ENCODE results near the gene IQSEC1.
A peak's percentile ranks its signal among the peaks of the same experiment; 100 is the strongest.

IQSEC1 gene

GRCh38 chr3:12963231-12963896 lies 109.9 kb downstream of the IQSEC1 start:
- Histone ChIP-seq H3K27me3 (ENCODE audit: low read depth, low read length) (no peaks in the 10 kb centered on the region), H3K9me3 (ENCODE audit: control insufficient read depth in 1 of 2, low read length in 2 of 2) (no peaks in the 10 kb centered on the region), H3K36me3 (ENCODE audit: control insufficient read depth in 1 of 2, insufficient read depth in 2 of 2, low read length in 2 of 2) (no peaks in the 10 kb centered on the region), H3K4me3 (ENCODE audit: low read depth in 1 of 2, low read length in 2 of 2) (no peak overlapping the region), H3K27ac (ENCODE audit: low read length) (no peak overlapping the region), H3K4me1 (ENCODE audit: control insufficient read depth in 1 of 2, insufficient read depth in 2 of 2, low read length in 2 of 2) (peaks cover 24 to 82% of the 10 kb centered on the region in 2 donors)

- no peak overlapping the region for H3K27ac ChIP-seq (ENCODE audit: low read length)
- no peak overlapping the region for H3K4me3 ChIP-seq (ENCODE audit: low read depth in 1 of 2, low read length in 2 of 2)
- H3K4me1 ChIP-seq (ENCODE audit: control insufficient read depth in 1 of 2, insufficient read depth in 2 of 2, low read length in 2 of 2), result peaks cover 29 to 87% of the 10 kb centered on the region in 2 donors
- H3K27me3 ChIP-seq (ENCODE audit: low read depth, low read length), result no peaks in the 10 kb centered on the region
- H3K36me3 ChIP-seq (ENCODE audit: control insufficient read depth in 1 of 2, insufficient read depth in 2 of 2, low read length in 2 of 2), result no peaks in the 10 kb centered on the region
- H3K9me3 ChIP-seq (ENCODE audit: control insufficient read depth in 1 of 2, low read length in 2 of 2), result no peaks in the 10 kb centered on the region
These were observed 110.9 kb downstream of the IQSEC1 start for GRCh38 chr3:12962292-12962691.

GRCh38 chr3:12961697-12962036 lies 111.6 kb downstream of the IQSEC1 start:
- Histone ChIP-seq H3K9me3 (ENCODE audit: control insufficient read depth in 1 of 2, low read length in 2 of 2) (no peaks in the 10 kb centered on the region), H3K4me1 (ENCODE audit: control insufficient read depth in 1 of 2, insufficient read depth in 2 of 2, low read length in 2 of 2) (peaks cover 33 to 93% of the 10 kb centered on the region in 2 donors), H3K27me3 (ENCODE audit: low read depth, low read length) (no peaks in the 10 kb centered on the region), H3K27ac (ENCODE audit: low read length) (no peak overlapping the region), H3K4me3 (ENCODE audit: low read depth in 1 of 2, low read length in 2 of 2) (no peak overlapping the region), H3K36me3 (ENCODE audit: control insufficient read depth in 1 of 2, insufficient read depth in 2 of 2, low read length in 2 of 2) (no peaks in the 10 kb centered on the region)

GRCh38 chr3:12961007-12961696 lies 112.1 kb downstream of the IQSEC1 start:
- Histone ChIP-seq H3K27ac (ENCODE audit: low read length) (no peak overlapping the region), H3K36me3 (ENCODE audit: control insufficient read depth in 1 of 2, insufficient read depth in 2 of 2, low read length in 2 of 2) (no peaks in the 10 kb centered on the region), H3K27me3 (ENCODE audit: low read depth, low read length) (no peaks in the 10 kb centered on the region), H3K4me3 (ENCODE audit: low read depth in 1 of 2, low read length in 2 of 2) (no peak overlapping the region), H3K4me1 (ENCODE audit: control insufficient read depth in 1 of 2, insufficient read depth in 2 of 2, low read length in 2 of 2) (peaks cover 33 to 94% of the 10 kb centered on the region in 2 donors), H3K9me3 (ENCODE audit: control insufficient read depth in 1 of 2, low read length in 2 of 2) (no peaks in the 10 kb centered on the region)

- Histone ChIP-seq H3K27me3 (ENCODE audit: low read depth, low read length) (no peaks in the 10 kb centered on the region), H3K27ac (ENCODE audit: low read length) (no peak overlapping the region), H3K36me3 (ENCODE audit: control insufficient read depth in 1 of 2, insufficient read depth in 2 of 2, low read length in 2 of 2) (no peaks in the 10 kb centered on the region), H3K9me3 (ENCODE audit: control insufficient read depth in 1 of 2, low read length in 2 of 2) (no peaks in the 10 kb centered on the region), H3K4me3 (ENCODE audit: low read depth in 1 of 2, low read length in 2 of 2) (no peak overlapping the region), H3K4me1 (ENCODE audit: control insufficient read depth in 1 of 2, insufficient read depth in 2 of 2, low read length in 2 of 2) (peaks cover 33 to 90% of the 10 kb centered on the region in 2 donors)
These were observed 112.7 kb downstream of the IQSEC1 start for GRCh38 chr3:12960497-12960896.

GRCh38 chr3:12959838-12960378 lies 113.3 kb downstream of the IQSEC1 start:
- H3K27ac ChIP-seq (ENCODE audit: low read length), result no peak overlapping the region

GRCh38 chr3:12959410-12959809 lies 113.8 kb downstream of the IQSEC1 start:
- Histone ChIP-seq H3K27ac (ENCODE audit: low read length) (no peak overlapping the region), H3K4me1 (ENCODE audit: control insufficient read depth in 1 of 2, insufficient read depth in 2 of 2, low read length in 2 of 2) (peaks cover 33 to 90% of the 10 kb centered on the region in 2 donors), H3K36me3 (ENCODE audit: control insufficient read depth in 1 of 2, insufficient read depth in 2 of 2, low read length in 2 of 2) (no peaks in the 10 kb centered on the region), H3K9me3 (ENCODE audit: control insufficient read depth in 1 of 2, low read length in 2 of 2) (no peaks in the 10 kb centered on the region), H3K4me3 (ENCODE audit: low read depth in 1 of 2, low read length in 2 of 2) (no peak overlapping the region), H3K27me3 (ENCODE audit: low read depth, low read length) (no peaks in the 10 kb centered on the region)

More at GRCh38 chr3:12959838-12960378, 113.3 kb downstream of the IQSEC1 start:
- H3K4me1 ChIP-seq (ENCODE audit: control insufficient read depth in 1 of 2, insufficient read depth in 2 of 2, low read length in 2 of 2), result peaks cover 33 to 90% of the 10 kb centered on the region in 2 donors
- no peak overlapping the region for H3K4me3 ChIP-seq (ENCODE audit: low read depth in 1 of 2, low read length in 2 of 2)
- no peaks in the 10 kb centered on the region for H3K27me3 ChIP-seq (ENCODE audit: low read depth, low read length)
- H3K9me3 ChIP-seq (ENCODE audit: control insufficient read depth in 1 of 2, low read length in 2 of 2), result no peaks in the 10 kb centered on the region
- H3K36me3 ChIP-seq (ENCODE audit: control insufficient read depth in 1 of 2, insufficient read depth in 2 of 2, low read length in 2 of 2), result no peaks in the 10 kb centered on the region

GRCh38 chr3:12957824-12958792 lies 115.1 kb downstream of the IQSEC1 start:
- Histone ChIP-seq H3K27me3 (ENCODE audit: low read depth, low read length) (no peaks in the 10 kb centered on the region), H3K4me3 (ENCODE audit: low read depth in 1 of 2, low read length in 2 of 2) (no peak overlapping the region), H3K9me3 (ENCODE audit: control insufficient read depth in 1 of 2, low read length in 2 of 2) (no peaks in the 10 kb centered on the region), H3K27ac (ENCODE audit: low read length) (no peak overlapping the region), H3K4me1 (ENCODE audit: control insufficient read depth in 1 of 2, insufficient read depth in 2 of 2, low read length in 2 of 2) (peaks cover 26 to 88% of the 10 kb centered on the region in 2 donors), H3K36me3 (ENCODE audit: control insufficient read depth in 1 of 2, insufficient read depth in 2 of 2, low read length in 2 of 2) (no peaks in the 10 kb centered on the region)

GRCh38 chr3:12957339-12957738 lies 115.9 kb downstream of the IQSEC1 start:
- no peak overlapping the region for H3K4me3 ChIP-seq (ENCODE audit: low read depth in 1 of 2, low read length in 2 of 2)
- no peaks in the 10 kb centered on the region for H3K9me3 ChIP-seq (ENCODE audit: control insufficient read depth in 1 of 2, low read length in 2 of 2)
- peaks cover 26 to 80% of the 10 kb centered on the region in 2 donors for H3K4me1 ChIP-seq (ENCODE audit: control insufficient read depth in 1 of 2, insufficient read depth in 2 of 2, low read length in 2 of 2)
- peak overlapping the region; percentile 63 for H3K27ac ChIP-seq (ENCODE audit: low read length)
- no peaks in the 10 kb centered on the region for H3K27me3 ChIP-seq (ENCODE audit: low read depth, low read length)
- no peaks in the 10 kb centered on the region for H3K36me3 ChIP-seq (ENCODE audit: control insufficient read depth in 1 of 2, insufficient read depth in 2 of 2, low read length in 2 of 2)

- Histone ChIP-seq H3K4me3 (ENCODE audit: low read depth in 1 of 2, low read length in 2 of 2) (no peak overlapping the region), H3K27me3 (ENCODE audit: low read depth, low read length) (no peaks in the 10 kb centered on the region), H3K27ac (ENCODE audit: low read length) (no peak overlapping the region), H3K36me3 (ENCODE audit: control insufficient read depth in 1 of 2, insufficient read depth in 2 of 2, low read length in 2 of 2) (no peaks in the 10 kb centered on the region), H3K9me3 (ENCODE audit: control insufficient read depth in 1 of 2, low read length in 2 of 2) (no peaks in the 10 kb centered on the region), H3K4me1 (ENCODE audit: control insufficient read depth in 1 of 2, insufficient read depth in 2 of 2, low read length in 2 of 2) (peaks cover 26 to 71% of the 10 kb centered on the region in 2 donors)
These were observed 116.9 kb downstream of the IQSEC1 start for GRCh38 chr3:12956316-12956660.
